Cardiac muscle cell (in vitro differentiated cells and primary cell): ENCODE data around the gene CDK11A. TPM values are rescaled to one million over a fixed set of nuclear protein-coding genes. Genes with fewer than 3 reads are reported as not detected.

Experiments used
- DNase-seq, 2 donors: peaks; one replicate each; pipeline versions ENCODE4 v3.0.0 to v3.0.0-alpha.2; 2010 to 2017; ENCODE audit warnings: low read depth in 1 of 2, low spot score in 1 of 2
- H3K27ac ChIP-seq: fragments of 200-600 bp; sonication (generic); 2 replicates; pipeline ENCODE4 v1.5.1; 2016
- H3K27me3 ChIP-seq: fragments of 200-600 bp; sonication (generic); 2 replicates; pipeline ENCODE4 v1.6.0; 2016; ENCODE audit warnings: control low read depth
- H3K36me3 ChIP-seq: fragments of 200-600 bp; sonication (generic); 2 replicates; pipeline ENCODE4 v1.5.1; 2016; ENCODE audit warnings: control low read depth
- H3K4me1 ChIP-seq: fragments of 200-600 bp; sonication (generic); 2 replicates; pipeline ENCODE4 v1.8.1; 2017; ENCODE audit warnings: low read depth, mild to moderate bottlenecking, mixed run types
- H3K4me3 ChIP-seq: fragments of 200-600 bp; sonication (generic); 2 replicates; pipeline ENCODE4 v1.5.1; 2016; ENCODE audit warnings: mild to moderate bottlenecking
- H3K9me3 ChIP-seq: fragments of 200-600 bp; sonication (generic); 2 replicates; pipeline ENCODE4 v1.5.1; 2017; ENCODE audit warnings: low read depth, mild to moderate bottlenecking, control low read depth
- polyA plus RNA-seq: library from polyadenylated mRNA; unstranded; fragments of >200 nt; fragmentation: Nextera tagmentation; extraction: Ambion mirVana; gene quantifications from 2 replicates; pipeline ENCODE4 v1.2.1, GENCODE V29; 2016
- total RNA-seq: library from RNA; depleted of rRNA; stranded (reverse); fragments of >200 nt; gene quantifications from 2 replicates; pipeline ENCODE4 v1.2.3, GENCODE V29; 2016
- TF ChIP-seq, protein P1 (sequence below): IDR thresholded peaks from 2 replicates; pipeline ENCODE4 v1.5.1; 2012; ENCODE audit warnings: low read depth, mild to moderate bottlenecking, low read length

The CDK11A gene
- total and polyA plus RNA-seq, 2 experiments from 2014 or later = 13.2 to 16.6 TPM

DNA sequence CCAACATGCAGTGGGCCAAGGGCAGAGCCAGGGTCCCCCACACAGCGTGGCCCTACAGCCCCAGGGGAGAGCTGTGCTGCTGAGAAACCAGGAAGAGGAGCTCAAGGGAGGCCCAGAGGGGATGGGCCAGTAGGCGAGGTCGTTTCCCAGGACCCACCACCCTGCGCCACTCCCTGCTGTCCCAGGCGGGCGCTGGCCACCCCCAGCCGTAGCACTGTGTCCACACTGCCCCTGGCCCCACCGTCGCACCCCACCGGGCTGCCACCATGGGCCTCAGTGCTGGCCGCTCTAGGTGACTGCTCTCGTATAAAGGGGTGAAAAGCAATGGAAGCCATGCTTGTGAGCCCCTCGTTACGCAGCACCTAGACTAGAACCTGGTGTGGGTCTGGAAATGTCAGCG is 31.7 kb upstream of the CDK11A start:
- Histone ChIP-seq H3K36me3 (peaks cover 14% of the 10 kb centered on the region), H3K9me3 (no peaks in the 10 kb centered on the region), H3K27me3 (no peaks in the 10 kb centered on the region), H3K27ac (no peak overlapping the region), H3K4me1 (no peaks in the 10 kb centered on the region), H3K4me3 (no peak overlapping the region)
- no peak for DNase-seq
- TF ChIP-seq, protein P1, sequence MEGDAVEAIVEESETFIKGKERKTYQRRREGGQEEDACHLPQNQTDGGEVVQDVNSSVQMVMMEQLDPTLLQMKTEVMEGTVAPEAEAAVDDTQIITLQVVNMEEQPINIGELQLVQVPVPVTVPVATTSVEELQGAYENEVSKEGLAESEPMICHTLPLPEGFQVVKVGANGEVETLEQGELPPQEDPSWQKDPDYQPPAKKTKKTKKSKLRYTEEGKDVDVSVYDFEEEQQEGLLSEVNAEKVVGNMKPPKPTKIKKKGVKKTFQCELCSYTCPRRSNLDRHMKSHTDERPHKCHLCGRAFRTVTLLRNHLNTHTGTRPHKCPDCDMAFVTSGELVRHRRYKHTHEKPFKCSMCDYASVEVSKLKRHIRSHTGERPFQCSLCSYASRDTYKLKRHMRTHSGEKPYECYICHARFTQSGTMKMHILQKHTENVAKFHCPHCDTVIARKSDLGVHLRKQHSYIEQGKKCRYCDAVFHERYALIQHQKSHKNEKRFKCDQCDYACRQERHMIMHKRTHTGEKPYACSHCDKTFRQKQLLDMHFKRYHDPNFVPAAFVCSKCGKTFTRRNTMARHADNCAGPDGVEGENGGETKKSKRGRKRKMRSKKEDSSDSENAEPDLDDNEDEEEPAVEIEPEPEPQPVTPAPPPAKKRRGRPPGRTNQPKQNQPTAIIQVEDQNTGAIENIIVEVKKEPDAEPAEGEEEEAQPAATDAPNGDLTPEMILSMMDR = no peak

DNA sequence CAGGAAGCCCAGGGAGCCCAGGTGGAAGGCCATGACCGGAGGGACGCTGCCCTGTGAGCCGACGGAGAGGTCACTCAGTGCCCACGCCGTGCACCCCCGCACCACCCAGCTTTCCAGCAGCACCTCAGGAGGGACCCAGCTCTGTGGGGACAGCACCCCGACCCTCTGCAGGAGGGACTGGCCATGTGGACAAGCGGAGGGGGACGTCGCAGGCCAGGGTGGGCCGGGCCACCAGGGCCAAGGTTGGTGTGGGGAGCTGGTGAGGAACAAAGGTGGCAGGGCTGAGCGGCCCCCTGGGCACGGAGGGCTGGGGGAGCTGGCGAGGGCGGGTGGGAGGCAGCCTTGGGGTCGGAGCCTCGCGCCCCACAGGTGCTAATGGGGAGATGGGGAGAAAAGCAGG is 31.3 kb upstream of the CDK11A start:
- DNase-seq = no peak
- no peaks in the 10 kb centered on the region for H3K27me3 ChIP-seq
- H3K4me1 ChIP-seq = no peaks in the 10 kb centered on the region
- H3K27ac ChIP-seq = no peak overlapping the region
- H3K9me3 ChIP-seq = no peaks in the 10 kb centered on the region
- TF ChIP-seq, protein P1 = no peak
- no peak overlapping the region for H3K4me3 ChIP-seq
- peaks cover 12% of the 10 kb centered on the region for H3K36me3 ChIP-seq

DNA sequence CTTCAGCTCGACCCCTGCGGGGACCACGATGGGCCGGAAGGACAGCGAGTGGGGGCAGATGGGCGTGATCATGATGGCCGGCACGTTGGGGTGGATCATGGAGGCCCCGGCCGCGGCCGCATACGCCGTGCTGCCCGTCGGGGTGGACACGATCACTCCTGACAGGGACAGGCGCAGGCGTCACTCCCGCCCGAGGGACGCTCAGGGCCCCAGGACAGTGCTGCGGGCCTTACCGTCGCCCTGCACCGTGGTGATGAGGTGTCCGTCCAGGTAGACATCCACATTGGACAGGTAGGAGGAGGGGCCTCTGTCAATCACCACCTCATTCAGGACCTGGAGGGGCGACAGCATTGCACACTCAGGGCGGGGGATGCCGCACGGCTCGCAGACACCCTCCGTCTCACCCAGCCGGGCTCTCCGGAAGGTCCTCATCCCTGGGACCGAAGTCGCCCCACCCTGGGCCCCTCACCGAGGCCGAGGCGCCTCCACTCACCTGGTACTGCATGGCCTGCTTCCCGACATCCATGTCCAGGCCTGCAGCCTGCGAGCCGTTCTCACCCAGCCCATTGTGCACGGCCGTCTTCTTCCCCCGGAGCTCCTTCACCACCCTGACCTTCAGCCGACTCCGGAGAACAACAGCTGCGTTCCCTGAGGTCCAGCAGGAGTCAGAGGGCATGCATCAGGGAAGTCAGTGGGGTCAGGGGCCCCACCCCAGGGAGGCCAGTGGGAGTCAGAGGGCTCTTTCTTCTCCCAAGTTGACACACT is 30.1 kb upstream of the CDK11A start:
- no peak overlapping the region for H3K4me3 ChIP-seq
- no peaks in the 10 kb centered on the region for H3K9me3 ChIP-seq
- H3K27ac ChIP-seq = no peak overlapping the region
- TF ChIP-seq, protein P1 = no peak
- no peak for DNase-seq
- H3K27me3 ChIP-seq = no peaks in the 10 kb centered on the region
- H3K4me1 ChIP-seq = no peaks in the 10 kb centered on the region
- H3K36me3 ChIP-seq = peaks cover 12% of the 10 kb centered on the region

DNA sequence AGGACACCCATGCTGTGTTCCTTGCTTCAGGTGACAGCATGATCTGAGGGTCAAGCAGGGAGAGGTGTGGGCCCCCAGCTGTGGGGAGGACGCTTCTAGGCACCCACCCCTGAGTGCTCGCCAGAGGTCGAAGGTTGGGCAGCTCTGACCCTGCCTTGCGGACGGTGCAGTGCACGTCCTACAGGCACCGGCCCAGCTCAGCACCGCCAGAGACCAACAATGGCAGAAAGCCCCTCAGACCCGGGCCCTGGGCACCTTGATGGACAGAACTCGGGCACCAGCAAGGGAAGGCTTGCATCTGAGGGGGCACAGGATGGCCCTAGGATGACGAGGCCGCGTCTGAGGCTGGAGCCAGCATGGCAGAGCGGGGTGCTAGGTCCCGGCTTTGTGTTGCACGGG is 29.4 kb upstream of the CDK11A start:
- Histone ChIP-seq H3K4me1 (no peaks in the 10 kb centered on the region), H3K4me3 (no peak overlapping the region), H3K36me3 (peaks cover 12% of the 10 kb centered on the region), H3K27me3 (no peaks in the 10 kb centered on the region), H3K9me3 (no peaks in the 10 kb centered on the region), H3K27ac (no peak overlapping the region)
- DNase-seq = no peak
- TF ChIP-seq, protein P1 = no peak

DNA sequence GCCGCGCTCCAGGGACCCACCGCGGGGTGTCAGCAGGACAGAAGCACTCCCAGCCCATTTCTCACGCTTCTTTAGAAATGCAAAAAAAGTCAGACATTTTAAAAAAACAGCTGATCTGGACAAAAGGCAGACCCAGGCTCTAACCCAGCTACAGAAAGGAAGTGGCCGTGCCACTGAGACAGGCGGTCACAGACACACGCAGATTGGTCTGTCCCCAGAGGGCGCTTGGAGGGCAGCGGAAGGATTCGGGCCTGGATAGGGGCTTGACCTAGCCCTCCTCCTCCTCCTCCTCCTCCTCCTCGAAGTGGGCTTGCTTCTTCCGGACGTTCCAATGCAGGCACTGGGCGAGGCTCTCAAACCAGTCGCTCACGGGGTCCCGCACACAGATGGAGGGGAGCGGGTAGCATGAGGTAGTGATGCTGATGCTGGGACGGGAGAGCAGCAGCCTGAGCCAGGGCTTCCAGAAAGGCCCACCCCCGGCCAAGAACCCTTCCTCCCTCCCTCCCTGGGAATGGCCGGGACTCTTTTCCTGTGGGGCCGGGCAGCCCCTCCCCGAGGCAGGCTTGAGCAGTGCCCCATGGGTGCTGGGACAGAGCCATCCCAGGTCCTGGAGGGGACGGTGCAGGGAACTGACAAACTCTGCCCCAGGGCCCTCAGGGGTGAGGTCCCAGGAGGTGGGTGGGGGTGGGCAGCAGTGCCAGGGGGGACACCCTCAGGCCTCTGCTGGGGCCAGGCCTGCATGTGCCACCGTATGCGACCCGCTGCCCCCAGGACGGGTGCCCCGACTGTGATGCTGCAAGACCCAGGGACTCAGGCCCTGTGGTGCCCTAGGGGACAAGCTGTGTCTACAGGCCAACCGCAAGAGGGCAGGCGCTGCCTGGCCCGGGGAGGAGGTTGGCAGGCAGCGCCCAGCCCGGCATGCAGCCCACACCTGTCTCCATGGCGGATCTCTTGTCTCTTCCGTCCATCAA is 28.8 kb upstream of the CDK11A start:
- Histone ChIP-seq H3K9me3 (no peaks in the 10 kb centered on the region), H3K4me3 (no peak overlapping the region), H3K4me1 (no peaks in the 10 kb centered on the region), H3K27me3 (no peaks in the 10 kb centered on the region), H3K27ac (no peak overlapping the region), H3K36me3 (peaks cover 12% of the 10 kb centered on the region)
- TF ChIP-seq, protein P1 = no peak
- no peak for DNase-seq
